ENCODE results near the gene KCNE2.

DNA sequence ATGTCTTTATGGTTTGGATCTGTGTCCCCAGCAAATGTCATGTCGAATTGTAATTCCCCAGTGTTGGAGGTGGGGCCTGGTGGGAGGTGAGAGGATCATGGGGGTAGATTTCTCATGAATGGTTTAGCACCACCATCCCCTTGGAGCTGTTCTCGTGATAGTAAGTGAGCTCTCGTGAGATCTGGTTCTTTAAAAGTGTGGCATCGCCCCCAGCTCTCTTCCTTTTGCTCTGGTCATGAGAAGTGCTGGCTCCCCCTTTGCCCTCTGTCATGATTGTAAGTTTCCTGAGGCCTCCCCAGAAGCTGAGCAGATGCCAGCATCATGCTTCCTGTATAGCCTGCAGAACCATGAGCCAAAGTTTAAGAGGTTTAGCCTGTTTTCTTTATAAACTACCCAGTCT, 11.2 kb upstream of the KCNE2 start:
- no peak for TF ChIP-seq CTCF (IDR thresholded peaks at IDR 0.05; ENCODE audit: low read length)
- no peak for TF ChIP-seq EZH2 (optimal IDR thresholded peaks at IDR 0.05; ENCODE audit: low read depth, low read length)

Data from MM.1S (cell line).